ENCODE results near the gene GARIN6.
A peak's percentile ranks its signal among the peaks of the same experiment; 100 is the strongest.
"Not testable (repeated sequence)": the region's sequence is repeated elsewhere in the genome, so short reads cannot be mapped to it uniquely, and the experiment has no call there.

The GARIN6 gene

DNA sequence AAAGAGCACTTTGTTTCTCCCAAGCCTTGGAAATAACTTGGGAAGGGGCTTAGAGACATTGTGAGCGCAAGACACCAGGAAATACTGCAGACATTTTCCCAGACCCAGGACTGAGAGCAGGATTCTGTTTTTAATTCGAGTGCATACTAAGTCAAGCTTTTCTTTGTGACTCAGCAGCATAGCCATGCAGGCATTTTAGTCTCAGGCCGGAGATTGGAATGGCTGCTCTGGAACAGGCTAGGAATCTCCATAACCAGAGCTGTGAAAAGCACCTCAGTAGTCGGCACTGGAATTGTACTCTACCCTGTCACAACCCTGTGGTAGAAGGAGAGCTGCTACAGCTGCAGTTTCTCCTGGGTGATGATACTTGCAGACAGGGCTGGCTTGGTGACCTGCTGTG is 28.9 kb upstream of the GARIN6 start:
- H3K9me3 ChIP-seq (ENCODE audit: low read length): no peaks in the 10 kb centered on the region
- H3K36me3 ChIP-seq (ENCODE audit: insufficient read depth, low read length): no peaks in the 10 kb centered on the region
- no peak overlapping the region for H3K4me2 ChIP-seq (ENCODE audit: low read length)
- no peak for TF ChIP-seq EZH2 (IDR thresholded peaks at IDR 0.05; ENCODE audit: borderline replicate concordance, low read length)
- TF ChIP-seq, protein P1, sequence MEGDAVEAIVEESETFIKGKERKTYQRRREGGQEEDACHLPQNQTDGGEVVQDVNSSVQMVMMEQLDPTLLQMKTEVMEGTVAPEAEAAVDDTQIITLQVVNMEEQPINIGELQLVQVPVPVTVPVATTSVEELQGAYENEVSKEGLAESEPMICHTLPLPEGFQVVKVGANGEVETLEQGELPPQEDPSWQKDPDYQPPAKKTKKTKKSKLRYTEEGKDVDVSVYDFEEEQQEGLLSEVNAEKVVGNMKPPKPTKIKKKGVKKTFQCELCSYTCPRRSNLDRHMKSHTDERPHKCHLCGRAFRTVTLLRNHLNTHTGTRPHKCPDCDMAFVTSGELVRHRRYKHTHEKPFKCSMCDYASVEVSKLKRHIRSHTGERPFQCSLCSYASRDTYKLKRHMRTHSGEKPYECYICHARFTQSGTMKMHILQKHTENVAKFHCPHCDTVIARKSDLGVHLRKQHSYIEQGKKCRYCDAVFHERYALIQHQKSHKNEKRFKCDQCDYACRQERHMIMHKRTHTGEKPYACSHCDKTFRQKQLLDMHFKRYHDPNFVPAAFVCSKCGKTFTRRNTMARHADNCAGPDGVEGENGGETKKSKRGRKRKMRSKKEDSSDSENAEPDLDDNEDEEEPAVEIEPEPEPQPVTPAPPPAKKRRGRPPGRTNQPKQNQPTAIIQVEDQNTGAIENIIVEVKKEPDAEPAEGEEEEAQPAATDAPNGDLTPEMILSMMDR (IDR thresholded peaks at IDR 0.05; ENCODE audit: low read length): no peak
- no peaks in the 10 kb centered on the region for H3K79me2 ChIP-seq (ENCODE audit: insufficient read depth, low read length)
- H3K4me3 ChIP-seq (ENCODE audit: low read depth, low read length, poor library complexity, severe bottlenecking): no peak overlapping the region
- peaks cover 27% of the 10 kb centered on the region for H3K4me1 ChIP-seq (ENCODE audit: insufficient read depth, low read length, severe bottlenecking)
- no peaks in the 10 kb centered on the region for H3K27me3 ChIP-seq (ENCODE audit: insufficient read depth, low read length)
- no peak overlapping the region for H3K9ac ChIP-seq (ENCODE audit: low read length)
- H3F3A ChIP-seq (ENCODE audit: insufficient read depth, low read length): no peaks in the 10 kb centered on the region
- H3K9me2 ChIP-seq (ENCODE audit: low read depth, low read length): no peaks in the 10 kb centered on the region
- H4K20me1 ChIP-seq (ENCODE audit: insufficient read depth, low read length): no peaks in the 10 kb centered on the region
- no peak overlapping the region for H2AFZ ChIP-seq (ENCODE audit: low read length)
- H3K27ac ChIP-seq (ENCODE audit: low read depth, low read length, poor library complexity, severe bottlenecking): peak overlapping the region; percentile 7

DNA sequence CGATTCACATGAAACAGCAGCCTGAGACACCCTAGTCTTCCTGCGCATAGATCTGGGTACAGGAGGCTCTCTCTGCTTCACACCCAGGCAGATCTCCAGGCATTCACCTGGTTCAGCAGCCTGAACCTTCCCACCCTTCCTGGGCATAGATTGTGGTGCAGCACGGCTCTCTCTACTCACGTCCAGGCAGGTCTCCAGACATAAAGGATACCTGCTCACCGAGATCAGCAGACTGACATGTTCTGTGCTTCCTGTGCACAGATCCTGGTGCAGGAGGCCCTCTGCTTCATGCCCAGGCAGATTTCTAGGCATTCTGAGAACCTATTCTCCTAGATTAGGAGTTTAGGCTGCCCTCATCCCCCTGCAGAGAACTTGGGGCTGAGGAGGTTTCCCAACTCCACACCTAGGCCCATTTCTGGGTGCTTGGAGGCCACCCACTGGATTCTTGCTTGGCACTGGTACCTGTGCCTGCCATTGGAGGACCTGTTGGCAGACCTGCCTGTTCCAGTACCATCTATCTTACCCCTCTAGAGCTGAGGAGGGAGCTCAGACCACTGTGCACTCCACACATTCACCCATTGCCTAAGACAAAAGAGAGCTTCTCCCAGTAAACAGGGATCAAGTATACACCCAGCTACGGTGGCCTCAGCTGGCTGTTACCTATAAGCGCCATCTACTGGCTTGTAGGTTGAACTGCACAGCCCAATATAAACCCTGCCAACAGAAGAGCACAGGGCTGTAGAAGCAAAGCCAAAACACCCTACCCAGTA is 28.0 kb upstream of the GARIN6 start:
- no peaks in the 10 kb centered on the region for H3K9me2 ChIP-seq (ENCODE audit: low read depth, low read length)
- H2AFZ ChIP-seq (ENCODE audit: low read length): no peak overlapping the region
- H3K9me3 ChIP-seq (ENCODE audit: low read length): no peaks in the 10 kb centered on the region
- no peak overlapping the region for H3K9ac ChIP-seq (ENCODE audit: low read length)
- H3F3A ChIP-seq (ENCODE audit: insufficient read depth, low read length): no peaks in the 10 kb centered on the region
- H3K4me2 ChIP-seq (ENCODE audit: low read length): no peak overlapping the region
- H4K20me1 ChIP-seq (ENCODE audit: insufficient read depth, low read length): no peaks in the 10 kb centered on the region
- peaks cover 27% of the 10 kb centered on the region for H3K4me1 ChIP-seq (ENCODE audit: insufficient read depth, low read length, severe bottlenecking)
- H3K27me3 ChIP-seq (ENCODE audit: insufficient read depth, low read length): no peaks in the 10 kb centered on the region
- TF ChIP-seq EZH2 (IDR thresholded peaks at IDR 0.05; ENCODE audit: borderline replicate concordance, low read length): no peak
- TF ChIP-seq, protein P1 (IDR thresholded peaks at IDR 0.05; ENCODE audit: low read length): peak; percentile 88
- H3K27ac ChIP-seq (ENCODE audit: low read depth, low read length, poor library complexity, severe bottlenecking): peak overlapping the region; percentile 40
- no peak overlapping the region for H3K4me3 ChIP-seq (ENCODE audit: low read depth, low read length, poor library complexity, severe bottlenecking)
- H3K36me3 ChIP-seq (ENCODE audit: insufficient read depth, low read length): no peaks in the 10 kb centered on the region
- no peaks in the 10 kb centered on the region for H3K79me2 ChIP-seq (ENCODE audit: insufficient read depth, low read length)

DNA sequence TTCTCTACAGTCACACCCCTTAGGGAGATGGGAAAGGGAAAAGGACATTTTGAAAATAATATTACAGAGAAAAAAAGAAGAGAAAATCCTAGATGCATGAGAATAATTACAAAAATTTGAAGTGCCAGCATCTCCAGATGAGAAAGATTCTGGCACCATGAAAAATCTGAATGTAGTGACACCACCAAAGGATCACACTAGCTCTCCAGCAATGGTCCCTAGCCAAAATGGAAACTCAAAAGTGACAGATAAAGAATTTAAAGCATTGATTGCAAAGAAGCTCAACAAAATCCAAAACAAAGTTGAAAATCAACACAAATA is 27.4 kb upstream of the GARIN6 start:
- H3K36me3 ChIP-seq (ENCODE audit: insufficient read depth, low read length): no peaks in the 10 kb centered on the region
- no peaks in the 10 kb centered on the region for H3K9me3 ChIP-seq (ENCODE audit: low read length)
- TF ChIP-seq, protein P1 (IDR thresholded peaks at IDR 0.05; ENCODE audit: low read length): no peak
- TF ChIP-seq EZH2 (IDR thresholded peaks at IDR 0.05; ENCODE audit: borderline replicate concordance, low read length): no peak
- peaks cover 25% of the 10 kb centered on the region for H3K4me1 ChIP-seq (ENCODE audit: insufficient read depth, low read length, severe bottlenecking)
- no peaks in the 10 kb centered on the region for H3F3A ChIP-seq (ENCODE audit: insufficient read depth, low read length)
- no peak overlapping the region for H2AFZ ChIP-seq (ENCODE audit: low read length)
- no peak overlapping the region for H3K4me2 ChIP-seq (ENCODE audit: low read length)
- H4K20me1 ChIP-seq (ENCODE audit: insufficient read depth, low read length): no peaks in the 10 kb centered on the region
- no peak overlapping the region for H3K4me3 ChIP-seq (ENCODE audit: low read depth, low read length, poor library complexity, severe bottlenecking)
- no peaks in the 10 kb centered on the region for H3K79me2 ChIP-seq (ENCODE audit: insufficient read depth, low read length)
- H3K9me2 ChIP-seq (ENCODE audit: low read depth, low read length): no peaks in the 10 kb centered on the region
- no peak overlapping the region for H3K9ac ChIP-seq (ENCODE audit: low read length)
- no peak overlapping the region for H3K27ac ChIP-seq (ENCODE audit: low read depth, low read length, poor library complexity, severe bottlenecking)
- no peaks in the 10 kb centered on the region for H3K27me3 ChIP-seq (ENCODE audit: insufficient read depth, low read length)

DNA sequence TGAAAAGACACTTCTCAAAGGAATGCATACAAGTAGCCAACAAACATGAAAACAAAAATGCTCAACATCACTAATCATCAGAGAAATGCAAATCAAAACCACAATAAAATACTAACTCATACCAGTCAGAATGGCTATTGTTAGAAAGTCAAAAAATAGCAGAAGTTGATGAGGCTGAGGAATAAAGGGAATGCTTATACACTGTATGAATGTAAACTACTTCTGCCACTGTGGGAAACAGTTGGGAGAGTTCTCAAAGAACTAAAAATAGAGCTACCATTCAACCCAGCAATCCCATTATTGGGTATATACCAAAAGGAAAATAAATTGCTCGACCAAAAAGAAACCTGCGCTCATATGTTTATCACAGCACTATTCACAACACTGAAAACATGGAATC is 23.0 kb upstream of the GARIN6 start:
- not testable (repeated sequence) for H3K27me3 ChIP-seq (ENCODE audit: insufficient read depth, low read length); H3K9ac ChIP-seq (ENCODE audit: low read length); H3K4me2 ChIP-seq (ENCODE audit: low read length); H3K27ac ChIP-seq (ENCODE audit: low read depth, low read length, poor library complexity, severe bottlenecking); H2AFZ ChIP-seq (ENCODE audit: low read length); H4K20me1 ChIP-seq (ENCODE audit: insufficient read depth, low read length); H3K4me1 ChIP-seq (ENCODE audit: insufficient read depth, low read length, severe bottlenecking); H3F3A ChIP-seq (ENCODE audit: insufficient read depth, low read length); H3K79me2 ChIP-seq (ENCODE audit: insufficient read depth, low read length); H3K9me3 ChIP-seq (ENCODE audit: low read length); H3K4me3 ChIP-seq (ENCODE audit: low read depth, low read length, poor library complexity, severe bottlenecking); H3K36me3 ChIP-seq (ENCODE audit: insufficient read depth, low read length); H3K9me2 ChIP-seq (ENCODE audit: low read depth, low read length)
